OCI-LY7 (cell line): ENCODE data around the gene HSD11B1.

Experiments used
- CTCF ChIP-seq: fragments of 200-600 bp; sonication (generic); conservative IDR thresholded peaks from 2 replicates; pipeline ENCODE4 v1.5.1; 2014; ENCODE audit warnings: mild to moderate bottlenecking, antibody characterized with exemption, low read length, moderate library complexity, mixed read lengths
- EZH2phosphoT487 ChIP-seq: fragments of 200-600 bp; sonication (generic); IDR thresholded peaks from 2 replicates; pipeline ENCODE4 v1.6.1; 2018; ENCODE audit warnings: low read depth, borderline replicate concordance, mild to moderate bottlenecking, mixed run types, antibody characterized with exemption, low read length, moderate library complexity, mixed read lengths

DNA sequence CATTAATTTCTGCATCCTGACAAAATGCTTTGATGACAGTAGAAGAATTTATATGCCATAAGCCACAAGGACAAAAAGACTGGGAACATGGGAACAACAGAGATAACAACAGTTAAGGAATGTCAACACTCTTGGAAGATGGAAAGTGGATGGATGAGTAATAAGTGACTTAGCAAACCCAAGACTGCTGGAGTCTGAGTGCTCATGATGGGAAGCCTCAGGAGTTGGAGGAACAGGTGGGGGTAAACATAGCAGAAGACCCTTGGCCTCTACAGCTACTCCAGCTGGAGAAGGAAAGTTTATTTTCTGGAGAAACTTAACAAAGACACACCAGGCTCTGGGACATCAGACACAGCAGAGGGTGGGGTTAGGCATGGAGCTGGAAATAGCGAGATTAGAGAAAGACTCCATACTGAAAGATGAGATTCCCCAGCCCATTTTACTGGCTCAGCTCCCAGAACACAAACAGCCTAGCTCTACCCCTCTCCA is 15.9 kb upstream of the HSD11B1 start:
- TF ChIP-seq CTCF (no peak), EZH2phosphoT487 (no peak)
